ENCODE results near the gene ADAMTS7.

GRCh38 chr15:78751602-78751979 lies 59.7 kb downstream of the ADAMTS7 start:
- TF ChIP-seq CTCF (CRISPR knock-in tag; IDR thresholded peaks at IDR 0.05) (no peak), SMAD3 (CRISPR knock-in tag; IDR thresholded peaks at IDR 0.05) (no peak), EP300 (IDR thresholded peaks at IDR 0.05; ENCODE audit: low read depth in 2 of 2, low read length in 2 of 2) (no peak), EP300 (CRISPR knock-in tag; IDR thresholded peaks at IDR 0.05; ENCODE audit: borderline replicate concordance) (no peak), POLR2AphosphoS5 (IDR thresholded peaks at IDR 0.05; ENCODE audit: low read depth, low read length) (no peak), ZNF768 (CRISPR knock-in tag; IDR thresholded peaks at IDR 0.05) (no peak), ARNT (IDR thresholded peaks at IDR 0.05) (no peak), SOX6 (IDR thresholded peaks at IDR 0.05) (no peak), SOX6 (CRISPR knock-in tag; IDR thresholded peaks at IDR 0.05) (no peak), ZNF101 (CRISPR knock-in tag; IDR thresholded peaks at IDR 0.05; ENCODE audit: borderline replicate concordance, low read depth) (no peak)
